Left ventricle myocardium superior (tissue), 1 donor: ENCODE results near the gene CTIF. TPM values are rescaled to one million over a fixed set of nuclear protein-coding genes. Genes with fewer than 3 reads are reported as not detected.

ENCODE experiments used
- ATAC-seq: fragments of 200-7000 bp; cut with Tn5 transposase; one replicate; pipeline ENCODE4 v1.9.1; 2020; ENCODE audit warnings: mild to moderate bottlenecking, moderate library complexity
- DNase-seq: peaks from one replicate; pipeline ENCODE4 v3.0.0-alpha.2; 2020
- intact Hi-C: fragments of 100-400 bp; cut with micrococcal nuclease; formaldehyde crosslinking; loops from one replicate; pipeline ENCODE4 v1.11.0; 2022
- total RNA-seq: library from RNA; stranded (reverse); fragmentation: NEBNext Ultra II Directional; extraction: Animal tissue kit (Norgen Biotek cat#: 25700); gene quantifications from one replicate; pipeline ENCODE4 v1.2.1, GENCODE V29; 2021
- donor health status: DM: no; HTN: yes; CAD: no; lungs with severe emphysema.

CTIF gene
- total RNA-seq, 1 donor from 2014 or later = 59.9 TPM

DNA sequence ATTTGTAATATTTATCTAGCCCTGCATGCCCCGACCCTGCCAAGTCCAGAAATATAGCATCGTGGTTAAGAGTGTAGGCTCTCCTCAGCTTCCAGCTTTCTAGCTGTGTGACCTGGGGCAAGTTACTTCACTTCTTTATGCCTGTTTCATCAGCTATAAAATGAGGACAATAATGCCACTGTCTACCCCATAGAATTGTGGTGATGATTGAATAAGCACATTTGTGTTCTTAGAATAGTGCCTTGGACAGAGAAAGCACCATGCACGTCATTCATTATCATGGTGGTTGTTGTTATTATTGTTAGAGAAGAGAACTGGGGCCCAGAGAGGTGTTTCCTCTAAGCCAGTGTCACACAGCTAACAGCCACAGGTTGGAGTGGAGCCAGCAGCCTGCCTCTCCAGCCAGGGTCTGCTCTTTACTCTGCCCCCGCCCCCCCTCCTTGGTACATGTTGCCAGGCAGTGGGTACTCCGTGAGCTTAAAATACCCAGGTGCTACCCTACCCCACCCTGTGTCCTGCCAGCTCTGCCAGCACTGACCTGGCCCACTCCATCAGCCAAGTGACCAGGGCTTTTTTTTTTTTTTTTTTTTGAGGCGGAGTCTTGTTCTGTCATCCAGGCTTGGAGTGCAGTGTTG is 202.1 kb downstream of the CTIF start:
- DNase-seq = peak; percentile 57
- ATAC-seq = peak; percentile 65
- intact Hi-C loops = no loop called here

DNA sequence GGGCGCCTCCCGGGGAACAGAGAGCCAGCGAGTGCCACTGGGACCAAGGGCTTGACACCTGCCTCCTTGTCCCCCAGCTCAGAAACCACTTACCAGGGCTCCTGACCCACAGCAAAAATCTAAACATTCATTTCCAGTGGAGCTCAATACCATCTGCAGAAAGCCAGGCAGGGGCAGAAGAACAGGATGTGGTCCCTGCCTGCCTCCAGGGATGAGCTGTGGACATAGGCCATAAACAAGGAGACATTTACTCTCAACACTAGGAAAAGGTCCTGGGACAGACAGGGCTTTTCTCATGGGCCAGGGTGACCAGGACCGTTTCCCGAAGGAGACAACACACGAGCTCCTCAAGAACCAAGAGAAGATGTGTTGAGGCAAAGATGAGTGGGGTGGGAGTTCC is 203.0 kb downstream of the CTIF start:
- DNase-seq (no peak), ATAC-seq (no peak)
- intact Hi-C loops = no loop called here

DNA sequence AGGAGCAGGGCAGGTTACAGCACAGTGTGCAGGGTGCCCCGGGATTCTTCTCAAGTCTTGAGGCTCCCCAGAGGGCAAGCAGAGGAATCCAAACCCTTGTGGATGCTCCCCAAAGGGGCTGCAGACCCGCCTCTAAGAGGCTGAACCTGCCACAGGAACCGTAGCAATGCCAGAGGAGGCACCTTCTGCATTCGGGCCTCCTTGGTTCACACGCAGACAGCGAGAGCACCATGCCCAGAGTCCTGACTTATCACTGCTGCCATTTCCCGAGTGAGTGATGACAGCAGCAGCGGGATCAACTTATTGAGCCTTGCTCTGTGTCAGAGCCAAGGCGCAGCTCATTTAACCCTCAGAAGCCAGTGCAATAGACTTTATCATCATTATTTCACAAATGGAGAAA is 203.5 kb downstream of the CTIF start:
- DNase-seq (peak; percentile 57), ATAC-seq (peak; percentile 71)
- intact Hi-C loops = no loop called here

DNA sequence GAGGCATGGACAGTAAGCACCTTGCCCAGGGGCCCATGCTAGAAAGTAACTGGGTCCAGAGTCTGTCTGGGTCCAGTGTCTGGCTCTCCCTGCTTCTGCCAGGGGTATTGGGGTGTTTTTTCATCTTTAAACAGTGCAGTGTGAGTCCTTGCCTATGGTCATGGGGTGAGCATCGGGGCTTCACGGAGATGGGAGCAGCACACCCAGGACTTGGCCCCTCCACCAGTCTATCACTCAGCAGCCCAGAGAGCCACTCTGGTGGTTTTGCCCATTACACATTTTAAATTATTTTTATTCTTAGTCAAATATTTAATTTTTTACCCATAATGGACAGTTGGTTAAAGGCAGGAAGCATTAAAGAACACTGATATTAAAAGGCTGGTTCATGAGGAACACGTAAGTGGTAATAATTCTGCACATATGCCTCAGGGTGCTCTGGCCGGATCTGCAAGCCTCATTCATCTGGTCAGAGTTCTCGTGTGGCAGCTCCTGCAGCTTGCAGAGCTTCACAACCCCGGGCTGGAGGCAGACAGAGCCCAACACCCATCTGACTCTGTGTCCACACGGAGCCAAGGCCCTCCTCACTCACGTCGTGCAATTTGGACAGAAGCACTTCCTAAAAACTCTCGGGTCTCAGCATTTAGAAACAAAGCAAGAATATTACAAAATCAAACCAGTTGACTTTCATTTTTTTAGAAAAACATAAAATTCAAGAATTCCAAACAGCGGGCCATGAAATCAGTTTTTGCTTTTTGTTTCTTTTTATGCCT is 204.1 kb downstream of the CTIF start:
- ATAC-seq (peak; percentile 66), DNase-seq (peak; percentile 66)
- intact Hi-C loops = no loop called here

DNA sequence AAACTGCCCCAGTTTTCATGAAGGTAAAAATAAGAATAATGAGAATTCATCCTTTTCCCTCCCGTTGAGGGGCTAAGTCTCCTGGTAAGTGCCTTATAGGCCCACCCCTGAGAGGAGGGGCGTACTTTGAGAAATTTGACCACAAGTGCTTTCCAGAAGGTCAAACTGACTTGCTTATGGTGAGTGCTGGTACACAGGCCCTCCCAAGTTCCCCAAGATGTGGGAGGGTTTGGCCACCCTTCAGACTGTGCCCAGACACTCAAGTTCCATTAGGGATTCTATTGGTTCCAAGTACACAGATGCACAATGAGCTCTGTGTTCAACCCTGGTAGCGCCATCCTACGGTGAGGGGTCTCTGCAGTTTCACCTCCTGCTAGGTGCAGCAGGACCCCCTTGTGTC is 205.1 kb downstream of the CTIF start:
- DNase-seq (no peak), ATAC-seq (no peak)
- intact Hi-C loops = no loop called here

DNA sequence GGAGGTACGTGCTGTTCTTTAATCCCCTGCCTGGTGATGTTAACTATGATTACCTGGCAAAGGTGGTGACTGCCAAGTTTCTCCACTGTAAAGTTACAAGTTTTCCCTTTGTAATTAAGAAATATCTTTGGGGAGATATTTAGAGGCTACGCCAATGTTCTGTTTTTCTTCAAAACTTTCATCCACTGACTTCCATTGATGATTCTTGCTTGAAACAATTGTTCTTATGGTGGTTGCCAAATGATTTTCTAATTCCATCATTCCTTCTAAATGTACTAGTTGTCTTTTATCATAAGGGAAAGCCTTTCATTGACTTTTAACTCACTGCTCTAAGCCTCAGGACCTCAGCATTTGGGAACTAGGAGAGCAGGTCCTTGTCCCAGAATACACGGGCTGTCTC is 206.5 kb downstream of the CTIF start:
- intact Hi-C loops = no loop called here
- ATAC-seq = no peak
- no peak for DNase-seq

DNA sequence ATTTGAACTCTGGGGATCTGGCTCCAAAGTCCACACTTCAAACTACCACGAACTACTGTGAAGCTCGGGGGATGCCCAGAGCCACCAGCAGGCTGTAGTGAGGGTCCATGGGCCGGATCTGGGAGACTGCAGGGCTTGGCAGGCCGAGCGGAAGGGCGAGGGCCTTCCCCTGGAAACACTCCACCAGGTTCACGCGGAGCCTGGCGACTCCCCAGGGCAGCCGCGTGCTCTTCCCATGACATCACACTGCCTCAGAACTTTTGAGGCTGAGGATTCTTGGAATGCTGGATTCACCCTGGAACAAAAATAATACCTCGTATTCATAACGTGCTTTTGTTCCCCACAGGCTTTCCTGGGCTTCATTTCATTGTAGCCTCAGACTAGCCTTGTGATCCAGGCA is 210.9 kb downstream of the CTIF start:
- intact Hi-C loops = no loop called here
- ATAC-seq (peak; percentile 90), DNase-seq (peak; percentile 83)

DNA sequence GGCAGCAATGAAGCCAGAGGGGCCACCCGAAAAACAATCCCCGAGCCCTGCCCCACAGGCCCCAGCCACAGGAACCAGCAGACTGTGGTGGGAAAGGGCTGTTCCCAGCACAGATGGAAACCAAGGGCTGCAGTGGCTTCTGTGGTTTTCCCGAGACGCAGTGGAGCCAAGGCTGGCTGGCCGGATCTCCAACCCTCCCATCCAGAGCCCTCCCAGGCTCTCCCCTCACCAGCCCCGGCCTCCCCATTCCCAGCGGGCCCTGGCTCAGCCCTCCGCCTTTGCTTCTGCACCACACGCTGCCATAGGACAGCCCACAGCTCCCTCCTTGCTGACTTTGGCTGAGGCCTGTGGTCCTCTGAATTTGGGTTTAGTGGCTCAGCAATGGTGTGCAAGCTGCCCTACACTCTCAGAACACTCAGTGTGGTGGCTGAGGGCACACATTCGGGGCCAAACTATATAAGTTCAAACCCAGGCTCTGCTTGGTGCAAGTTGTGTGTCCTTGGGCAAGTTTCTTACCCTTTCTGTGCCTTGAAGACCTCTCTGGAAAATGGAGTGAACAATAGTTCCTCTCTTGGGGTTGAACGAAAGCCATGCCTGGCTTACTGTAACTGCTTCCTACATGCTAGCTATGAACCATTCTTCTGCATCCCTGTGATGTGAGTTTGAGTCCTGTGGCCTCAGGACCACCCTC is 211.8 kb downstream of the CTIF start:
- peak; percentile 55 for ATAC-seq
- intact Hi-C loops = no loop called here
- peak; percentile 62 for DNase-seq

DNA sequence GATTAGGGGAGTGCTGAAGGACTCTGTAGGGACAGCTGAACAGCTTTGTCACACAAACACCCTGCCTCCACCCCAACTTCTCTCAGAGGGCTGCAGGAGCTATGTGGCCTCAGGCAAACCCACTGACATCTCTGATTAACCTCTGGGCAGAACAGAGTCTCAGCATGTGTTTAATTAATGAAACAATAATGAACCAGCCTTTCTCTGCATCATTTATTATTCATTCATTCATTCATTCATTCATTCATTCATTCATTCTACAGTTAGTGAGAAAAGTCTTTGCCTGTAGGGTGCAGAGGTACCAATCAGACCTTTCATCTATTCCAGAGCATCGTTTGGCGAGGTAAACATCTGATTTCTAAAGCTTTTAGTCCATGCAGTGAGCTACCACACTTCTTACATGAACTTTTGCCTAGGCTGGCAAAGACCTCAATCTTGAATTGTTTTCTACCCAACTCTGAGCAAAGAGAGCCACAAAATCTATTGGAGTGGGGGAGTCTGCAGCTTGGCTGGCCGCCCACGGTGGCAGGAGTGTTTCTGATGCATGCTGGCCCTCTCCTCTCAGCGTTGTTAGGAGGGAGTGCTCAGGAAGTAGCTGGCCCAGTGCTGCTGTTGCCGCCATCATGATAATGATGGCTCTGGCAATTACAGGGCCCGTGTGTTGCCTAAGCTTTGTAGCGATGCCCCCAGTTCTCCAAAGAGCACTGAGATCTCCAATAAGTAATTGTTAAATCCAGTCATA is 213.1 kb downstream of the CTIF start:
- DNase-seq = peak; percentile 62
- intact Hi-C loops = no loop called here
- ATAC-seq = peak; percentile 37

DNA sequence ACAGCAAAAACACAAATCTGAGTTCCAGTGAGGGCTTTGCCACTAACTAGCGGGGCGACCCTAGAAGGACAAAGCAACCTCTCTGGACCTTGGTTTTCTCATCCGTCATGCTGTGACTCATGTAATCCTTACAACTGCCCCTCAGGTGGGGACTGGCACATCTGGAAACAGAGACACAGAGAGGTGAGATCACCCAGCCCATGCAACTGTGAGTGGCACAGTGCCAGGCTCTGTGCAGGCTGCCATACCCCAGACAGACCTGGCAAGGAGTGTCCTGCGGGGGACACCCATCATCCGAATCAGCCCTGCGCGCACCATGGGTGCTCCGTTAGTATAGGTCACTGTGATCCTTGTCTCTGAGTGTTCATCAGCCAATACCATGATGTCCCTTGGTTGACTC is 213.6 kb downstream of the CTIF start:
- intact Hi-C loops = no loop called here
- DNase-seq = peak; percentile 12

DNA sequence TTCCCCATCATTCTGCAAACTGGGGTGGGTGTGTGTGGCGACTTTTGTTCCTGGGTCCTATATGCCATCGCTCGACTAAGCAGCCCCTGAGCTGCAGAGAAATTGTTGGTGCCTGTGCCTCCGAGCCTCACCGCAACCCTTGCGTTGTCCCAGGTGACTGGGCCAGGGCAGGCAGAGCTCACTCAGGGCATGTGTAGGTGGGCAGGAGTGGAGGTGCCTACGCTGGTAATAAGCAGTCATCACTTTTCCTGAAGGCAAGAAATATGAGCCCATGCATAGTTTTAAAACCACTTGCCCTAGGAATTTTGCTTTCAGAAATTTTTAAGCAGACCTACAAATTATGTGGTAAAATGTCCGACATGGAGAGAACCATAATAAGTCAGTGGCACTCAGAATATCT is 214.1 kb downstream of the CTIF start:
- DNase-seq (peak; percentile 11), ATAC-seq (no peak)
- intact Hi-C loops = no loop called here

More for the DNA sequence above, 213.6 kb downstream of the CTIF start:
- ATAC-seq = no peak

DNA sequence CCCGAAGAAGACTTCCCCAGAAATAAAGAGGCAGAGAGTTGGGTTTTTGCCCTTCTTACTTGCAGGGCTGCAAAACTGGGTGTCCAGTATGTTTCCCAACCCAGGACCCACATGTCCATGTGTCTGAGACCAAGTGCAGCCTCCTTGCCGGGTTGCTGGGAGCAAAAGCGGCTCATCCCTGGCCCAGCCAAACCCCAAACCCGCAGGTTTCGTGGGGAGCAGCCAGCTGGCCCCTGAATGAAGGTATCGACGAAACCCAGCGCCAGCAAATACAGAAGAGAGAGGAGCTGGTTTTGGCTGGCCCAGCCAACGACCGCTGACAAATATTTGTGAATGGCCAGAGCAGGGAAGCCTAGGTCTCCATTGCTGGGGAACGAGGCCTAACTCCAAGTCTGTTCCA is 214.9 kb downstream of the CTIF start:
- DNase-seq = peak; percentile 14
- ATAC-seq = no peak
- intact Hi-C loops = no loop called here

DNA sequence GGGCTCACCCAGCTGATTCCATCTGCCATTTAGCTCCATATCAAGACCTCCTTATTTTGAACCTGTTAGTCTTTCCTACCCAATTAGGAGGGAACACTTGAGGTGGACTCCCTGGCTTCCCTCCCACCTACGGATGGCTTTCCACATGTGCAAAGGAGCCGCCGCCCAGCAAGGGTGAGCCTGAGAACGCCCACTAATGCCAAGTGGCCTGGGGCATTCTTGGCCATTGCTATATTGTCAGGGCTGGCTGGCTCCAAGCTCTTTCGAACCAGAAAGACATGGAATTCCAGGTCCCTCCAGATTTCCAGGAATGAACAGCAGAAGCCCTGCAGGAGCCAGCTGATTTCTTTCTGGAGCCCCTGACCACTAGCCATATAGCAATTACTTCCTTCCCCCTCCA is 215.7 kb downstream of the CTIF start:
- DNase-seq (peak; percentile 20), ATAC-seq (no peak)
- intact Hi-C loops = no loop called here

DNA sequence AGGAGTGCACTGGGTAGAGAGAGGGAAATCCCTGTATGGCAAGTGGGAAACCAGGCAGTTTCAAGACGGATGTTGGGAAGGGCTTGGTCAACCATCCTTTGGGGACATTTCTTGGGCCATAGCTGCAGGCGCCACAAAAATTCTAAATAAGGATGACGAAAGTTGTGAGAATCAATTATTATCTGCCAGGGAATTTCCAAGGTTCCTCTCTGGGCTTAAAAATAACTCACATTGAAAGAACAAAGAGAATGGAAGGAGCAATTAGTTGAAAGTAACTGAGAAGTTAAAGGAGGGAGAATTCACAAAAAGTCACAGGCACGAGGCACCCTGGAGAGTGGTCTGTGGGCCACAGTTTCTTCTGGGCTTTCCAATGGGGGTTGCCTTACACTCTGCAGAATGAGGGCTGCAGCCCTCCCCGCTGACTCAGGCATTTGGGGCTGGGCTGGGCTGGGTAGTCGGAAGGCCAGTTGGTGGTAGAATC is 216.2 kb downstream of the CTIF start:
- intact Hi-C loops = no loop called here
- DNase-seq = peak; percentile 9
- no peak for ATAC-seq

DNA sequence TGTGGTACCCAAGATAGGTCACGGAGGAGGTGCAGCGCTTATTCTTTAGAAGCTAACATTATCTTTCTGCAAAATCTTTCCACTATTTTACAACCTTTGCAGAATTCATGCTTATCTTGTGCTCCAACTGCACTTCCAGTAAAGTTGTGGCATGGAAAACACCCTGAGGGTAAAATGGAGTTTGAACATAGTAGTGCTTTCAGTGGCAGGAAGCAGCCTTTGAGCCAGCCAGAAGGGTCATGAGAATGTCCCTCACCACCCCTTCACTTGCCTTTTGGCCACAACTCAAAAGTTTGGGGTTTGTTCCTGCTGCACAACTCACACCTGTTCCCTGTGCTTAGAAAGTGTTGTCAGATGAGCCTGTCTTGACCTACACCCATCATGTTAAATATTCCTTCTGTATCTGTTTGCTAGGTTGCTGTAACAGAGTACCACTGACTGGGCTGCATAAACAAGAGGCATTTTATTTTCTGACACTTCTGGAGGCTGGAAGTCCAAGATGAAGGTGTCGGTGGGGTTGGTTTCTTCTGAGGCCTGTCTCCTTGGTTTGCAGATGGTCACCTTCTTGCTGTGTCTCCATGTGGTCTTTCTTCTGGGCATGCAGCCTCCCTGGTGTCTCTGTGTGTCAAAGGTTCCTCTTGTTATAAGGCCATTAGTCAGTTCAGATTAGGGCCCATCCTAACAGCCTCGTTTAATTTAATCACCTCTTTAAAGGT is 217.8 kb downstream of the CTIF start:
- intact Hi-C loops = no loop called here
- peak; percentile 1 for DNase-seq
- no peak for ATAC-seq

DNA sequence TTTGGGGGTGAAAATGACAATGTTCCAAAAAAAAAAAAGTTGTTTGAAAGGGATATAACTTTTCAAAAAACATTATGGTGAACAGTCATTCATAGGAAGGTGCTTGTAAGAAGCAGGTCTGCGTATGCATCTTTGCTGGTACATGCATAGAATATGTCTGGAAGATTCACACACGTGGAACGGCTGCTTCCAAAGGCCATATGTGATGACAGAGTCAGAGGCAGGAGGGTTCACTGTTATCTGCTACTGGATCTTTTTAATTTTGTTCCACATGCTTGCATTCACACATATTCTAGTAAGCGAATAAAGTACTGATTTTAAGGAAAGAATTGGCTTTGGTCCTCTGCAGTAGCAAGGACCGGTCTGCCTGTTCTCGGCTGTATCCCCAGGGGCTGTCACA is 218.5 kb downstream of the CTIF start:
- intact Hi-C loops = no loop called here
- DNase-seq = no peak
- no peak for ATAC-seq

DNA sequence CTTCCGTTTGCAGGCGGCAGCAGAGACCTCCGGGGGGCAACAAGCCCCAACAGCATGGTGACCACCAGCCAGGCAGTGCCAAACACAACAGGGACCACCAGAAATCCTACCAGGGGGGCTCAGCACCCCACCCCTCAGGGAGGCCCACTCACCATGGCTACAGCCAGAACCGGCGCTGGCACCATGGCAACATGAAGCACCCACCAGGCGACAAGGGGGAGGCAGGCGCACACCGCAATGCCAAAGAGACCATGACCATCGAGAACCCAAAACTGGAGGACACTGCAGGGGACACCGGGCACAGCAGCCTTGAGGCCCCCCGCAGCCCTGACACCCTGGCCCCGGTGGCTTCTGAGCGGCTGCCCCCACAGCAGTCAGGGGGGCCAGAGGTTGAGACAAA is 219.1 kb downstream of the CTIF start:
- DNase-seq = peak; percentile 21
- no peak for ATAC-seq
- intact Hi-C loops = no loop called here

DNA sequence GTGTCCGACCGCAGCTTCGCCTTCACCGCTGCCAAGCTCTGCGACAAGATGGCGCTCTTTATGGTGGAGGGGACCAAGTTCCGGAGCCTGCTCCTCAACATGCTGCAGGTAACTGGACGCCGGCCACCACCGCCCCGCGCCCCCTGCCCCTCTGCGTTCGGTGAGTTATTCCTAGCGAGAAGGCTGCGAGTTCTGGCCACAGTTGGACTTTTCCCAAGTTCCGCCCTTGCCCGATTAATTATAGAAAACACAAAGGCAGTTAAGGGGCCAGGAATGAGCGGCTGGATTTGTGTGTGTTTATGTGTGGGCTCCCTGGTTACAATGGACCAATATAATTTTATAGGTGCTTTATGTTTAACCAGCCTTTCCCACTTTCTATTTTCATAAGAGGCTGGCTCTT is 222.8 kb downstream of the CTIF start:
- intact Hi-C loops = no loop called here
- DNase-seq (peak; percentile 48), ATAC-seq (peak; percentile 47)

DNA sequence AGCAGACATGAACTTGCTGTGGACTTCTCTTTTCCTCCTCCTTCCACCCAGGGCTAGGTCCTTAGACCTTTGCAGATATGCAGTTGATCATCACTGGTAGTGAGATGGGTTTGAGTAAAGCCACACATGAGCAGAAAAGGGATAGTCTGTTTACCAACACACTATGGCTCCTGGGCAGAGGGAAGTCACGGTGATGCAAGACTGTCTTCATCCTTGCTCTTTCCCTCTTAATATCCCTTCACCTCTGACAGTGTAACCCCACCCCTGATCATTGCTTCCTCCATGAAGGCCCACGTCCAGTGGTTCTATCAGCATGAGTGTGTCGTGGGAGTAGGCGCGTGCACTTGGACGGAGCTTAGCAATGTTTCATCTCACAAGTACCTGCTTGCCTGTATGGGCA is 223.2 kb downstream of the CTIF start:
- intact Hi-C loops = no loop called here
- no peak for ATAC-seq
- no peak for DNase-seq
